ENCODE data around the gene SH3BP5L.

- no peak for TF ChIP-seq DPF2 (CRISPR knock-in tag; IDR thresholded peaks at IDR 0.05; ENCODE audit: borderline replicate concordance, low read depth)
- no peak for TF ChIP-seq PAF1 (CRISPR knock-in tag; IDR thresholded peaks at IDR 0.05)
- TF ChIP-seq, protein P1, sequence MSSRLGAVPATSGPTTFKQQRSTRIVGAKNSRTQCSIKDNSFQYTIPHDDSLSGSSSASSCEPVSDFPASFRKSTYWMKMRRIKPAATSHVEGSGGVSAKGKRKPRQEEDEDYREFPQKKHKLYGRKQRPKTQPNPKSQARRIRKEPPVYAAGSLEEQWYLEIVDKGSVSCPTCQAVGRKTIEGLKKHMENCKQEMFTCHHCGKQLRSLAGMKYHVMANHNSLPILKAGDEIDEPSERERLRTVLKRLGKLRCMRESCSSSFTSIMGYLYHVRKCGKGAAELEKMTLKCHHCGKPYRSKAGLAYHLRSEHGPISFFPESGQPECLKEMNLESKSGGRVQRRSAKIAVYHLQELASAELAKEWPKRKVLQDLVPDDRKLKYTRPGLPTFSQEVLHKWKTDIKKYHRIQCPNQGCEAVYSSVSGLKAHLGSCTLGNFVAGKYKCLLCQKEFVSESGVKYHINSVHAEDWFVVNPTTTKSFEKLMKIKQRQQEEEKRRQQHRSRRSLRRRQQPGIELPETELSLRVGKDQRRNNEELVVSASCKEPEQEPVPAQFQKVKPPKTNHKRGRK (CRISPR knock-in tag; IDR thresholded peaks at IDR 0.05) = no peak
- no peak for TF ChIP-seq IRF1 (CRISPR knock-in tag; IDR thresholded peaks at IDR 0.05; ENCODE audit: low read depth)
- TF ChIP-seq MAZ (IDR thresholded peaks at IDR 0.05; ENCODE audit: borderline replicate concordance, low read depth, low read length) = no peak
- TF ChIP-seq MAZ (CRISPR knock-in tag; IDR thresholded peaks at IDR 0.05; ENCODE audit: low read depth) = no peak
- TF ChIP-seq ARID2 (CRISPR knock-in tag; IDR thresholded peaks at IDR 0.05; ENCODE audit: borderline replicate concordance) = no peak
- TF ChIP-seq ZNF33A (CRISPR knock-in tag; IDR thresholded peaks at IDR 0.05; ENCODE audit: borderline replicate concordance) = no peak
- TF ChIP-seq, protein P2, sequence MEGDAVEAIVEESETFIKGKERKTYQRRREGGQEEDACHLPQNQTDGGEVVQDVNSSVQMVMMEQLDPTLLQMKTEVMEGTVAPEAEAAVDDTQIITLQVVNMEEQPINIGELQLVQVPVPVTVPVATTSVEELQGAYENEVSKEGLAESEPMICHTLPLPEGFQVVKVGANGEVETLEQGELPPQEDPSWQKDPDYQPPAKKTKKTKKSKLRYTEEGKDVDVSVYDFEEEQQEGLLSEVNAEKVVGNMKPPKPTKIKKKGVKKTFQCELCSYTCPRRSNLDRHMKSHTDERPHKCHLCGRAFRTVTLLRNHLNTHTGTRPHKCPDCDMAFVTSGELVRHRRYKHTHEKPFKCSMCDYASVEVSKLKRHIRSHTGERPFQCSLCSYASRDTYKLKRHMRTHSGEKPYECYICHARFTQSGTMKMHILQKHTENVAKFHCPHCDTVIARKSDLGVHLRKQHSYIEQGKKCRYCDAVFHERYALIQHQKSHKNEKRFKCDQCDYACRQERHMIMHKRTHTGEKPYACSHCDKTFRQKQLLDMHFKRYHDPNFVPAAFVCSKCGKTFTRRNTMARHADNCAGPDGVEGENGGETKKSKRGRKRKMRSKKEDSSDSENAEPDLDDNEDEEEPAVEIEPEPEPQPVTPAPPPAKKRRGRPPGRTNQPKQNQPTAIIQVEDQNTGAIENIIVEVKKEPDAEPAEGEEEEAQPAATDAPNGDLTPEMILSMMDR (CRISPR knock-in tag; IDR thresholded peaks at IDR 0.05) = no peak
- TF ChIP-seq THAP9 (CRISPR knock-in tag; IDR thresholded peaks at IDR 0.05; ENCODE audit: borderline replicate concordance) = no peak
- no peak for TF ChIP-seq KDM1A (CRISPR knock-in tag; IDR thresholded peaks at IDR 0.05)
- no peak for TF ChIP-seq ARNT (IDR thresholded peaks at IDR 0.05)
- TF ChIP-seq MEF2D (CRISPR knock-in tag; IDR thresholded peaks at IDR 0.05) = no peak
- no peak for TF ChIP-seq ZFP36 (IDR thresholded peaks at IDR 0.05; ENCODE audit: borderline replicate concordance, low read depth, low read length, partially characterized antibody)
- TF ChIP-seq, protein P3, sequence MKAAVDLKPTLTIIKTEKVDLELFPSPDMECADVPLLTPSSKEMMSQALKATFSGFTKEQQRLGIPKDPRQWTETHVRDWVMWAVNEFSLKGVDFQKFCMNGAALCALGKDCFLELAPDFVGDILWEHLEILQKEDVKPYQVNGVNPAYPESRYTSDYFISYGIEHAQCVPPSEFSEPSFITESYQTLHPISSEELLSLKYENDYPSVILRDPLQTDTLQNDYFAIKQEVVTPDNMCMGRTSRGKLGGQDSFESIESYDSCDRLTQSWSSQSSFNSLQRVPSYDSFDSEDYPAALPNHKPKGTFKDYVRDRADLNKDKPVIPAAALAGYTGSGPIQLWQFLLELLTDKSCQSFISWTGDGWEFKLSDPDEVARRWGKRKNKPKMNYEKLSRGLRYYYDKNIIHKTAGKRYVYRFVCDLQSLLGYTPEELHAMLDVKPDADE (CRISPR knock-in tag; IDR thresholded peaks at IDR 0.05) = no peak
Observed at GRCh38 chr1:248857201-248857600, 31.5 kb upstream of the SH3BP5L start.
